HG02852 (cell line): Measurements from ENCODE around the gene MYLK.

Source experiments
- ATAC-seq: cut with Tn5 transposase; IDR thresholded peaks from one replicate; pipeline ENCODE4 v1.9.1; 2021; ENCODE audit warnings: mild to moderate bottlenecking, moderate library complexity; ENCODE audit not compliant: unreplicated experiment

The MYLK gene

GRCh38 chr3:123832692-123833397 is 51.3 kb downstream of the MYLK start:
- ATAC-seq: no peak

- no peak for ATAC-seq
These were observed 52.7 kb downstream of the MYLK start for GRCh38 chr3:123831420-123831819.

GRCh38 chr3:123821920-123822319 is 62.2 kb downstream of the MYLK start:
- no peak for ATAC-seq

GRCh38 chr3:123819949-123820348 is 64.2 kb downstream of the MYLK start:
- no peak for ATAC-seq

- ATAC-seq: no peak
These were observed 65.2 kb downstream of the MYLK start for GRCh38 chr3:123818921-123819429.

GRCh38 chr3:123818324-123818920 is 65.7 kb downstream of the MYLK start:
- no peak for ATAC-seq

GRCh38 chr3:123817413-123817812 is 66.7 kb downstream of the MYLK start:
- ATAC-seq: no peak

- no peak for ATAC-seq
These were observed 67.4 kb downstream of the MYLK start for GRCh38 chr3:123816673-123817207.

GRCh38 chr3:123815981-123816380 is 68.2 kb downstream of the MYLK start:
- no peak for ATAC-seq

GRCh38 chr3:123813876-123814275 is 70.3 kb downstream of the MYLK start:
- no peak for ATAC-seq

- no peak for ATAC-seq
These were observed 74.5 kb downstream of the MYLK start for GRCh38 chr3:123809597-123809996.

GRCh38 chr3:123808812-123809211 is 75.3 kb downstream of the MYLK start:
- ATAC-seq: no peak

GRCh38 chr3:123807820-123808219 is 76.3 kb downstream of the MYLK start:
- no peak for ATAC-seq

GRCh38 chr3:123805504-123805903 is 78.6 kb downstream of the MYLK start:
- ATAC-seq: no peak

GRCh38 chr3:123805101-123805500 is 79.0 kb downstream of the MYLK start:
- ATAC-seq: no peak

GRCh38 chr3:123804676-123805075 is 79.5 kb downstream of the MYLK start:
- no peak for ATAC-seq

- ATAC-seq: no peak
These were observed 80.6 kb downstream of the MYLK start for GRCh38 chr3:123803521-123803920.

GRCh38 chr3:123802007-123802625 is 82.0 kb downstream of the MYLK start:
- no peak for ATAC-seq

- ATAC-seq: no peak
These were observed 82.7 kb downstream of the MYLK start for GRCh38 chr3:123801474-123801873.

- ATAC-seq: no peak
These were observed 83.8 kb downstream of the MYLK start for GRCh38 chr3:123800362-123800682.

GRCh38 chr3:123799544-123800361 is 84.4 kb downstream of the MYLK start:
- ATAC-seq: no peak
